Hepatocyte (in vitro differentiated cells): ENCODE results near the gene FAM9C.

ENCODE experiments used
- EZH2 ChIP-seq: fragments of 200-600 bp; sonication (generic); IDR thresholded peaks from 2 replicates; pipeline ENCODE4 v1.6.1; 2016; ENCODE audit warnings: antibody characterized with exemption, mild to moderate bottlenecking, borderline replicate concordance
- EZH2phosphoT487 ChIP-seq: fragments of 200-600 bp; sonication (generic); IDR thresholded peaks from one replicate; pipeline ENCODE4 v1.6.1; 2018; ENCODE audit warnings: antibody characterized with exemption, mild to moderate bottlenecking, low read depth, moderate library complexity; ENCODE audit not compliant: unreplicated experiment, severe bottlenecking
- TF ChIP-seq, protein P1 (sequence below): fragments of 200-600 bp; sonication (generic); IDR thresholded peaks from 2 replicates; pipeline ENCODE4 v1.5.1; 2016; ENCODE audit warnings: antibody characterized with exemption, mild to moderate bottlenecking; ENCODE audit not compliant: poor library complexity

DNA sequence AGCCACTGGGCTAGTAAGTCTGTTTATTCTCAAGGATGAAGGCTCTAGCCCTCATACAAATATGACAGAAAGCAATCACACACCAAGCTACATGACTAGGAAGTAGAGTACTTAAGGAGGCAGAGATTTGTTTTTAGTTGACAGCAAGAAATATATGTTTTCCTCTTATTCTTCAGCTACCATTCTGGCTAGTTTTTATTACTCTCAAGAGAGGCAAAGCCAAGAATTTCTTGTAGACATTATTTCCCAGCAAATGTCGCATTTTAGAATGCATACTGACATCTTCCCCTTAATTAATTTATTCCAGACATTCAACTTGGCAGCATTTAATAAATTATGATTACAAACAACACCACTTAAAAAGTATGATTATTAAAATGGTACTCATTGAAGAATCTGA lies 23.4 kb upstream of the FAM9C start:
- TF ChIP-seq, protein P1, sequence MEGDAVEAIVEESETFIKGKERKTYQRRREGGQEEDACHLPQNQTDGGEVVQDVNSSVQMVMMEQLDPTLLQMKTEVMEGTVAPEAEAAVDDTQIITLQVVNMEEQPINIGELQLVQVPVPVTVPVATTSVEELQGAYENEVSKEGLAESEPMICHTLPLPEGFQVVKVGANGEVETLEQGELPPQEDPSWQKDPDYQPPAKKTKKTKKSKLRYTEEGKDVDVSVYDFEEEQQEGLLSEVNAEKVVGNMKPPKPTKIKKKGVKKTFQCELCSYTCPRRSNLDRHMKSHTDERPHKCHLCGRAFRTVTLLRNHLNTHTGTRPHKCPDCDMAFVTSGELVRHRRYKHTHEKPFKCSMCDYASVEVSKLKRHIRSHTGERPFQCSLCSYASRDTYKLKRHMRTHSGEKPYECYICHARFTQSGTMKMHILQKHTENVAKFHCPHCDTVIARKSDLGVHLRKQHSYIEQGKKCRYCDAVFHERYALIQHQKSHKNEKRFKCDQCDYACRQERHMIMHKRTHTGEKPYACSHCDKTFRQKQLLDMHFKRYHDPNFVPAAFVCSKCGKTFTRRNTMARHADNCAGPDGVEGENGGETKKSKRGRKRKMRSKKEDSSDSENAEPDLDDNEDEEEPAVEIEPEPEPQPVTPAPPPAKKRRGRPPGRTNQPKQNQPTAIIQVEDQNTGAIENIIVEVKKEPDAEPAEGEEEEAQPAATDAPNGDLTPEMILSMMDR = no peak
- TF ChIP-seq EZH2 = no peak
- no peak for TF ChIP-seq EZH2phosphoT487
